GM12878 (cell line): ENCODE results near the gene UAP1. TPM values are rescaled to one million over a fixed set of nuclear protein-coding genes. Genes with fewer than 3 reads are reported as not detected.

Experiments used
- CBX3 ChIP-seq: fragments of 200-600 bp; sonication (generic); IDR thresholded peaks from 2 replicates; pipeline ENCODE4 v1.6.1; 2016; ENCODE audit warnings: low read depth, borderline replicate concordance
- CEBPB ChIP-seq, 2 experiments: fragments of 150-350 bp in 1 of 2; IDR thresholded peaks; 2 replicates each; pipeline ENCODE4 v1.6.1; 2012 to 2014; ENCODE audit warnings: low read depth in 2 of 2, low read length in 2 of 2, borderline replicate concordance in 1 of 2, inconsistent platforms in 1 of 2
- CREB1 ChIP-seq: IDR thresholded peaks from 2 replicates; pipeline ENCODE4 v1.6.1; 2012; ENCODE audit warnings: low read depth, mild to moderate bottlenecking, inconsistent platforms
- CREM ChIP-seq: IDR thresholded peaks from 2 replicates; pipeline ENCODE4 v1.6.1; 2014; ENCODE audit warnings: antibody characterized with exemption, low read depth
- DPF2 ChIP-seq: fragments of 450-650 bp; IDR thresholded peaks from 2 replicates; pipeline ENCODE4 v1.6.1; 2017; ENCODE audit warnings: mild to moderate bottlenecking
- IRF4 ChIP-seq: IDR thresholded peaks from 2 replicates; pipeline ENCODE4 v1.6.1; 2011; ENCODE audit warnings: low read depth, low read length
- JUND ChIP-seq: IDR thresholded peaks from 2 replicates; pipeline ENCODE4 v1.6.1; 2012; ENCODE audit warnings: low read depth, mild to moderate bottlenecking, low read length, improper control_type of control experiment, moderate library complexity
- LARP7 ChIP-seq: fragments of 450-650 bp; IDR thresholded peaks from 2 replicates; pipeline ENCODE4 v1.6.1; 2017; ENCODE audit warnings: mild to moderate bottlenecking
- MXI1 ChIP-seq: fragments of 150-350 bp; IDR thresholded peaks from 2 replicates; pipeline ENCODE4 v1.6.1; 2011; ENCODE audit warnings: low read depth, mild to moderate bottlenecking, inconsistent platforms, low read length, improper control_type of control experiment
- NKRF ChIP-seq: fragments of 450-650 bp; conservative IDR thresholded peaks from 2 replicates; pipeline ENCODE4 v1.6.1; 2017; ENCODE audit warnings: mild to moderate bottlenecking, moderate library complexity
- NR2F1 ChIP-seq: fragments of 450-650 bp; conservative IDR thresholded peaks from 2 replicates; pipeline ENCODE4 v1.6.1; 2017; ENCODE audit warnings: mild to moderate bottlenecking
- POLR2A ChIP-seq: IDR thresholded peaks from 2 replicates; pipeline ENCODE4 v1.6.1; 2011; ENCODE audit warnings: low read depth, mild to moderate bottlenecking, low read length
- POLR2AphosphoS2 ChIP-seq: IDR thresholded peaks from 2 replicates; pipeline ENCODE4 v1.6.1; 2011; ENCODE audit warnings: low read depth, mild to moderate bottlenecking, low read length, improper control_type of control experiment, moderate library complexity
- RFX5 ChIP-seq: IDR thresholded peaks from 2 replicates; pipeline ENCODE4 v1.6.1; 2011; ENCODE audit warnings: low read depth, low read length, improper control_type of control experiment
- SMAD1 ChIP-seq: fragments of 450-650 bp; IDR thresholded peaks from 2 replicates; pipeline ENCODE4 v1.6.1; 2018; ENCODE audit warnings: mild to moderate bottlenecking, low read depth; ENCODE audit not compliant: partially characterized antibody
- SP1 ChIP-seq: IDR thresholded peaks from one replicate; pipeline ENCODE4 v1.6.1; 2011; ENCODE audit warnings: low read depth, low read length
- SUZ12 ChIP-seq: fragments of 200-600 bp; sonication (generic); IDR thresholded peaks from one replicate; pipeline ENCODE4 v1.6.1; 2018; ENCODE audit warnings: antibody characterized with exemption, mild to moderate bottlenecking; ENCODE audit not compliant: unreplicated experiment
- ZNF207 ChIP-seq: fragments of 450-650 bp; IDR thresholded peaks from 2 replicates; pipeline ENCODE4 v1.6.1; 2014; ENCODE audit warnings: antibody characterized with exemption, mild to moderate bottlenecking, borderline replicate concordance
- polyA plus RNA-seq, 11 experiments: library from polyadenylated mRNA; depleted of rRNA in 4 of 11; unstranded in 6 of 11; stranded (reverse) in 5 of 11; fragments of >200 nt; fragmentation: Nextera tagmentation in 4 of 11; fragmentation: Illumina TruSeq in 1 of 11; extraction: Ambion mirVana in 4 of 11; extraction: Trizol in 1 of 11; gene quantifications; 1 replicate in 1 of 11; 2 replicates in 10 of 11; pipeline versions ENCODE4 v1.2.1 to v1.2.3, GENCODE V29; 2011 to 2016; ENCODE audit warnings: inconsistent platforms in 2 of 11, missing spikeins in 2 of 11, low read depth in 1 of 11
- total RNA-seq, 4 experiments: library from RNA; depleted of rRNA in 3 of 4; stranded (reverse); fragments of >200 nt in 3 of 4; fragmentation: Illumina TruSeq in 1 of 4; extraction: Trizol in 1 of 4; gene quantifications; 2 replicates each; pipeline versions ENCODE4 v1.2.1 to v1.2.3, GENCODE V29; 2013 to 2021
- TF ChIP-seq, protein P1 (sequence below): fragments of 450-650 bp; IDR thresholded peaks from 2 replicates; pipeline ENCODE4 v1.6.1; 2016; ENCODE audit warnings: mild to moderate bottlenecking

Gene UAP1
- total and polyA plus RNA-seq, 10 of the 15 experiments (the other 5 are each of a cell fraction or from before 2014, with no cell fraction given) = 19.2 to 43.0 (median 30.7) TPM

GRCh38 chr1:162561037-162561615, 396 bp upstream of the UAP1 start (continued):
- 0 out of 2 replicates have a peak, but pooled peaks have one; percentile 42 for TF ChIP-seq POLR2AphosphoS2
- TF ChIP-seq CBX3 = no peak
- TF ChIP-seq SUZ12 = no peak
- TF ChIP-seq MXI1 = no peak
- TF ChIP-seq IRF4 = no peak
- no peak for TF ChIP-seq SMAD1
- no peak for TF ChIP-seq JUND
- TF ChIP-seq DPF2 = 0 out of 2 replicates have a peak, but pooled peaks have one; percentile 23
- TF ChIP-seq RFX5 = no peak
- 0 out of 2 replicates have a peak, but pooled peaks have one; percentile 60 for TF ChIP-seq POLR2A
- peak; percentile 82 for TF ChIP-seq CREB1
- TF ChIP-seq CREM = peak; percentile 46
- TF ChIP-seq NR2F1 = 0 out of 2 replicates have a peak, but pooled peaks have one; percentile 12
- 0 out of 2 replicates have a peak, but pooled peaks have one; percentile 24 for TF ChIP-seq NKRF
- TF ChIP-seq, protein P1, sequence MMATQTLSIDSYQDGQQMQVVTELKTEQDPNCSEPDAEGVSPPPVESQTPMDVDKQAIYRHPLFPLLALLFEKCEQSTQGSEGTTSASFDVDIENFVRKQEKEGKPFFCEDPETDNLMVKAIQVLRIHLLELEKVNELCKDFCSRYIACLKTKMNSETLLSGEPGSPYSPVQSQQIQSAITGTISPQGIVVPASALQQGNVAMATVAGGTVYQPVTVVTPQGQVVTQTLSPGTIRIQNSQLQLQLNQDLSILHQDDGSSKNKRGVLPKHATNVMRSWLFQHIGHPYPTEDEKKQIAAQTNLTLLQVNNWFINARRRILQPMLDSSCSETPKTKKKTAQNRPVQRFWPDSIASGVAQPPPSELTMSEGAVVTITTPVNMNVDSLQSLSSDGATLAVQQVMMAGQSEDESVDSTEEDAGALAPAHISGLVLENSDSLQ = peak; percentile 95
- TF ChIP-seq SP1 = peak; percentile 74
- no peak for TF ChIP-seq CEBPB (IDR thresholded peaks at IDR 0.05; ENCODE audit: borderline replicate concordance in 1 of 2, low read depth in 2 of 2, low read length in 2 of 2)
- peak; percentile 28; the same call in 1 of the 2 replicates for TF ChIP-seq LARP7
- no peak for TF ChIP-seq ZNF207
